AG04450 (cell line): Measurements from ENCODE around the gene DDN. TPM values are rescaled to one million over a fixed set of nuclear protein-coding genes. Genes with fewer than 3 reads are reported as not detected.
A peak's percentile ranks its signal among the peaks of the same experiment; 100 is the strongest.

Experiments used
- CTCF ChIA-PET: fragments of 300-600, 350-600 bp; formaldehyde crosslinking; extraction: SDS; loops from one replicate; lab custom pipeline; 2022; ENCODE audit warnings: antibody characterized with exemption, inconsistent platforms; lab: Charles Lee
- POLR2A ChIA-PET: fragments of 350-600 bp; formaldehyde crosslinking; extraction: SDS; loops from one replicate; lab custom pipeline; 2021; ENCODE audit warnings: antibody characterized with exemption, inconsistent platforms; lab: Yijun Ruan, JAX
- DNase-seq: peaks from one replicate; pipeline ENCODE4 v3.0.0-alpha.2; 2011; ENCODE audit warnings: low read depth, low spot score
- H3K27ac ChIP-seq: one replicate; pipeline ENCODE4 v1.5.1; 2012; ENCODE audit warnings: low read depth, low read length, control low read depth
- H3K27me3 ChIP-seq: one replicate; pipeline ENCODE4 v1.6.0; 2012; ENCODE audit warnings: low read length; ENCODE audit not compliant: control insufficient read depth, insufficient read depth
- H3K4me3 ChIP-seq: 2 replicates; pipeline ENCODE4 v1.5.1; 2011; ENCODE audit warnings: mild to moderate bottlenecking, low read depth, low read length, control low read depth
- H3K9me3 ChIP-seq: 2 replicates; pipeline ENCODE4 v1.5.1; 2012; ENCODE audit warnings: low read length; ENCODE audit not compliant: control insufficient read depth, insufficient read depth
- polyA plus RNA-seq: library from polyadenylated mRNA; depleted of rRNA; stranded (reverse); fragments of >200 nt; gene quantifications from 2 replicates; pipeline ENCODE4 v1.2.3, GENCODE V29; 2011
- TF ChIP-seq, protein P1 (sequence below): IDR thresholded peaks from 2 replicates; pipeline ENCODE4 v1.5.1; 2011; ENCODE audit warnings: low read depth, low read length, control low read depth, inconsistent platforms

Gene DDN
- polyA plus RNA-seq, 1 experiment: 0.02 TPM

DNA sequence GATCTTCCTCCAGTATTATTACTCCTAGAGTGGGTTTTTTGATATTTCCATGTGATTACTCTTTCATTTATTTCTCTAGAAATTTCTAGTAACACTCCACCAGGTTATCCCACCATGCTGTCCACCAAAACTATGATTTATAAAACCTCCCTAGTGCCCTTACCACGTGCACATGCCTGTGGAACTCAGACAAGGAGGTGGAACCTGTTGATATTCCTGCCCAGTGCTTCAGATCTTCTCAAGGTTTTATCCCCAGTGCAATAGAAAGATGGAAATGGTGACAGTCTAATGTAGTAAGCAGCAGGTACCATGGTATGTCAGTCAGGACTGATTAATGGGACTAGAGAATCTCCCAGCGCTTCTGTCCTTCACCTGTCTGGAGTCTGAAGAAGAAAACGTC is 38.3 kb downstream of the DDN start:
- CTCF ChIA-PET: interaction anchor here (1.0 kb wide), 1 partner anchor 17 kb away, joined by 3 read pairs; the partner anchor contains the start of gene WNT1
- no peak for DNase-seq
- Histone ChIP-seq H3K27me3 (peaks cover 9% of the 10 kb centered on the region), H3K4me3 (no peak overlapping the region), H3K27ac (no peak overlapping the region), H3K9me3 (peaks cover 6% of the 10 kb centered on the region; the same call in 1 of the 2 replicates)
- TF ChIP-seq, protein P1, sequence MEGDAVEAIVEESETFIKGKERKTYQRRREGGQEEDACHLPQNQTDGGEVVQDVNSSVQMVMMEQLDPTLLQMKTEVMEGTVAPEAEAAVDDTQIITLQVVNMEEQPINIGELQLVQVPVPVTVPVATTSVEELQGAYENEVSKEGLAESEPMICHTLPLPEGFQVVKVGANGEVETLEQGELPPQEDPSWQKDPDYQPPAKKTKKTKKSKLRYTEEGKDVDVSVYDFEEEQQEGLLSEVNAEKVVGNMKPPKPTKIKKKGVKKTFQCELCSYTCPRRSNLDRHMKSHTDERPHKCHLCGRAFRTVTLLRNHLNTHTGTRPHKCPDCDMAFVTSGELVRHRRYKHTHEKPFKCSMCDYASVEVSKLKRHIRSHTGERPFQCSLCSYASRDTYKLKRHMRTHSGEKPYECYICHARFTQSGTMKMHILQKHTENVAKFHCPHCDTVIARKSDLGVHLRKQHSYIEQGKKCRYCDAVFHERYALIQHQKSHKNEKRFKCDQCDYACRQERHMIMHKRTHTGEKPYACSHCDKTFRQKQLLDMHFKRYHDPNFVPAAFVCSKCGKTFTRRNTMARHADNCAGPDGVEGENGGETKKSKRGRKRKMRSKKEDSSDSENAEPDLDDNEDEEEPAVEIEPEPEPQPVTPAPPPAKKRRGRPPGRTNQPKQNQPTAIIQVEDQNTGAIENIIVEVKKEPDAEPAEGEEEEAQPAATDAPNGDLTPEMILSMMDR: no peak
- POLR2A ChIA-PET: interaction anchor here (0.6 kb wide), 1 partner anchor 14 kb away, joined by 5 read pairs; no protein-coding TSS in a partner anchor

DNA sequence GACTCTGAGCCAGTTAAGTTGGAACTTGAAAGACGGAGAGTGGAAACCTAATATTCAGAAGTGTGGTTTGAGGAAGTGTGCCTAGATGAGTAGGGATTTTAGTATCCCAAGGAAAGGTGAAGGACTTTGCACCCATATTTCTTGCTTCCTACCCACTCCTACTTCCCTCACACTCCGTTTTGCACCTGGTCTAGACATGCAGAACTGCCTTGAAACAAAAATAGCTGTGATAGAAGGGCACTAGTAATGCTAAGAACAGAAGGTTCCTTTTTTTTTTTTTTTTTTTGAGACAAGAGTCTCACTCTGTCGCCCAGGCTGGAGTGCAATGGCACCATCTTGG is 41.2 kb downstream of the DDN start:
- DNase-seq: no peak
- no peak overlapping the region for H3K27ac ChIP-seq
- TF ChIP-seq, protein P1: no peak
- peaks cover 5% of the 10 kb centered on the region for H3K27me3 ChIP-seq
- H3K4me3 ChIP-seq: peak overlapping the region; percentile 97
- CTCF ChIA-PET: interaction anchor here (0.7 to 2.2 kb wide), 12 partner anchors 9 to 172 kb away, joined by 3 to 12 read pairs (median 4); partner anchors contain the start of gene WNT1
- peaks cover 6% of the 10 kb centered on the region; the same call in 1 of the 2 replicates for H3K9me3 ChIP-seq
- POLR2A ChIA-PET: interaction anchor here (0.6 to 1.8 kb wide), 11 partner anchors 10 to 308 kb away, joined by 3 to 13 read pairs (median 5); partner anchors contain the start of genes FKBP11 and WNT10B

DNA sequence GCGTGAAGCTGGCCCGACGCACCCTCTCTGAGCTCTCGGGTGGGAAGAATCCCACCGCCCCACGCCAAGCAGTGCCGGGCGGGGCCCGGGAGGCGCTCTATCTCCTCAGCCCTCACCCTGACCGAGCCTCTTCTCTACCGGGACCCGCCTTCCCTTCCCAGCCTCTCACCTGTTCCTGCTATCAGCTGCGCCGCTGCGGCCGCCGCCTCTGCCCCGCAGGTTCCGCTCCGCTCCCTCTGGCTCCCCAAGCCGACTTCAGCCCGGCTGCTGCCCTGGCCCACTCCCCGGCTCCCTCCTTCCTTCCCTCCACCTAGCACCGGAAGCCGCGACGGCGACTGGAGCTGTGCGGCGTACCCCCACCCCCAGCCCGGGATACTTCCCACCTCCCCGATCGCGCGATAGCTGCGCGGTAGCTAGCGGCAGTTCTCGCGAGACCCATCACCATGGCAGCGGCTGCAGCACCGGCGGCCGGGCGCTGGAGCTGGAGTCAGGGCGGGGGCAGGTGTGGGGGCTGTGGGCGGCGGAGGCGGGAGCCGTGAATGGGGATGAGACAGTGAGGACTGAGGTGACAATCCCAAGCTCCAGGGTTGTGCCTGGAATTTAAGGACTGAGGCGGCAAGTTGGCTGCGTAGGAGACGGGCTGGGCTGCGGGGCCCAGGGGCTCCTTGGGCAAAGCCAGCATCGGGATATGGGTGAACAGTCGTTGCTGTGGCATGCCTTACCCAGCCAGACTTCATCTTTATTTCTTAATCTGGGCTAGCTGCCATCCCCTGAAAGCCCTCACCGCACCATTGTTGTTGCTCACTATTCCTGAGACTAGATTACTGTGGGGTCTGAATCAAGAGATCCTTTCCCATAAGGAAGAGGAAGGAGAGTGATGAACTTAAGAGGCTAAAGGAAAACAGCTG is 41.8 kb downstream of the DDN start, which contains the start of gene ARF3:
ARF3 (minus strand) TSS at position 347 of the 908 bp plus-strand sequence. CDS start 16,392 bp downstream, outside the sequence.
- TF ChIP-seq, protein P1: no peak
- peak; percentile 76 for DNase-seq
- Histone ChIP-seq H3K27ac (peak within 1 kb of the TSS; percentile 80), H3K4me3 (peak within 1 kb of the TSS; percentile 97), H3K9me3 (peaks cover 6% of the 10 kb centered on the region; the same call in 1 of the 2 replicates), H3K27me3 (peaks cover 5% of the 10 kb centered on the region)
- ChIA-PET POLR2A (interaction anchor here (0.5 to 1.8 kb wide), 14 partner anchors 9 to 1200 kb away, joined by 3 to 13 read pairs (median 4); partner anchors contain the start of genes FKBP11 and WNT10B), CTCF (interaction anchor here (0.5 to 2.2 kb wide), 14 partner anchors 9 to 172 kb away, joined by 3 to 12 read pairs (median 4); partner anchors contain the start of gene WNT1)

DNA sequence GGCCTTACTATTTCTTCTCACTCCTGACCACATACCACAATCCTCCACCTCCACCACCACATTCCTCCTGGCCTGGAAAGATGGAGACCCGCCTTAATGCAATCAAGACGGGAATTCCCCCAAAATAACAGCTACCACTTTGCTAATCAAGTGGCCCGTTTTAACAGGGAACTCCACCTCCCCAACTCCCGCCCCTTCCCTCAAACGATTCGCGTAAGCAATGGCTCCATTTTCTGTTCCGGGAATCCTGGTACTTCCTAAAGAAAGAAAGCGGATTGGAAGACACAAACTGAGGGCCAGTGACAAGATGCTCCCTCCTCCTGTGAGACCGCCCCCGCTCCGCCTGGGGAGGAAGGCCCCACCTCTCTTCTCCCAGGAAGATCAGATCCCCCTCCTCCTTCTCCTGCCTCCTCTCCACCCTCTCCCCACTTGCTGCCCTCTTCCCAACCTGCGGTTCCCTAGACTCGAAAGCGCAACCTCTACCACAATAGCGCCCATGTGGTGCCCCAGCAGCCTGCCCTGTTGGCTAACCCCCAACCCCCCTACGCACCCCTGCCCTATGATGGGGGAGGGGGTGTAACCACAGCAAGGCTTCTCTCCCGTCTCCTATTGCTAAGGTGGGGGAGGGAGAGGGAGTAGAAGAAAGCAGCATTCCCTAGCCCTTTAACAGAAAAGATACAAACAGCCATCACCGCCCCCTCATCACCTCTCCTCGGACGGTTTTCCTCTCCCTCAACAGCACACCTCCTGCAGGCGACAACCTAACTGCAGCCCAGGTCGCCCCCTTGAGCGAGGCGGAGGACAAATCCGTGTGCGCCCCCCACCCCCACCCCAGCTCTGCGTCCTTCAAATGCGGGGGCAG is 42.7 kb downstream of the DDN start:
- peak; percentile 89 for DNase-seq
- Histone ChIP-seq H3K27me3 (peaks cover 5% of the 10 kb centered on the region), H3K27ac (peak overlapping the region; percentile 80), H3K4me3 (peak overlapping the region; percentile 97), H3K9me3 (peaks cover 6% of the 10 kb centered on the region; the same call in 1 of the 2 replicates)
- CTCF ChIA-PET: interaction anchor here (0.5 to 2.2 kb wide), 10 partner anchors 15 to 104 kb away, joined by 3 to 12 read pairs (median 4); partner anchors contain the start of gene WNT1
- POLR2A ChIA-PET: interaction anchor here (0.6 to 1.8 kb wide), 9 partner anchors 9 to 1199 kb away, joined by 3 to 13 read pairs (median 6); partner anchors contain the start of genes FKBP11 and WNT10B
- TF ChIP-seq, protein P1: 0 out of 2 replicates have a peak, but pooled peaks have one; percentile 11
